Tongue (tissue), 2 donors: Measurements from ENCODE around the gene VPS54. TPM values are rescaled to one million over a fixed set of nuclear protein-coding genes. Genes with fewer than 3 reads are reported as not detected.
A peak's percentile ranks its signal among the peaks of the same experiment; 100 is the strongest.

Experiments
- DNase-seq: peaks from one replicate; pipeline ENCODE4 v3.0.0-alpha.2; 2015
- total RNA-seq: library from RNA; depleted of rRNA; stranded (reverse); fragments of >200 nt; gene quantifications from one replicate; pipeline ENCODE4 v1.2.3, GENCODE V29; 2014

VPS54 gene
- total RNA-seq = 36.0 TPM

- DNase-seq = peak; percentile 79
Observed at GRCh38 chr2:64019083-64019974, at the start of gene VPS54. VPS54 (minus strand) TSS chr2:64019428; CDS start chr2:63983999, 35,429 bp downstream.

- no peak for DNase-seq
Observed at GRCh38 chr2:64067326-64067725, 48.1 kb upstream of the VPS54 start.

GRCh38 chr2:64065516-64065915 lies 46.3 kb upstream of the VPS54 start:
- DNase-seq = no peak

GRCh38 chr2:64063924-64064331 lies 44.7 kb upstream of the VPS54 start:
- peak; percentile 52 for DNase-seq

GRCh38 chr2:64063454-64063853 lies 44.2 kb upstream of the VPS54 start:
- no peak for DNase-seq

GRCh38 chr2:64062840-64063239 lies 43.6 kb upstream of the VPS54 start:
- DNase-seq = no peak

GRCh38 chr2:64059270-64059669 lies 40.0 kb upstream of the VPS54 start:
- DNase-seq = no peak

- DNase-seq = no peak
Observed at GRCh38 chr2:64056021-64056420, 36.8 kb upstream of the VPS54 start.

- no peak for DNase-seq
Observed at GRCh38 chr2:64054161-64054915, 35.1 kb upstream of the VPS54 start.

- DNase-seq = no peak
Observed at GRCh38 chr2:64052463-64053241, 33.4 kb upstream of the VPS54 start.

GRCh38 chr2:64049633-64050220 lies 30.5 kb upstream of the VPS54 start:
- DNase-seq = peak; percentile 81

- DNase-seq = no peak
Observed at GRCh38 chr2:64045938-64046337, 26.7 kb upstream of the VPS54 start.

- no peak for DNase-seq
Observed at GRCh38 chr2:64040161-64040560, 20.9 kb upstream of the VPS54 start.

- no peak for DNase-seq
Observed at GRCh38 chr2:64036034-64036705, 16.9 kb upstream of the VPS54 start.

GRCh38 chr2:64035072-64035942 lies 16.1 kb upstream of the VPS54 start:
- peak; percentile 36 for DNase-seq

GRCh38 chr2:64029116-64029665 lies 10.0 kb upstream of the VPS54 start:
- no peak for DNase-seq

GRCh38 chr2:64025741-64026140 lies 6.5 kb upstream of the VPS54 start:
- DNase-seq = no peak

GRCh38 chr2:64024259-64024949 lies 5.2 kb upstream of the VPS54 start:
- no peak for DNase-seq

GRCh38 chr2:64023485-64024258 lies 4.4 kb upstream of the VPS54 start:
- no peak for DNase-seq
